Measurements from ENCODE around the gene YTHDC2.
A peak's percentile ranks its signal among the peaks of the same experiment; 100 is the strongest.

The YTHDC2 gene

DNA sequence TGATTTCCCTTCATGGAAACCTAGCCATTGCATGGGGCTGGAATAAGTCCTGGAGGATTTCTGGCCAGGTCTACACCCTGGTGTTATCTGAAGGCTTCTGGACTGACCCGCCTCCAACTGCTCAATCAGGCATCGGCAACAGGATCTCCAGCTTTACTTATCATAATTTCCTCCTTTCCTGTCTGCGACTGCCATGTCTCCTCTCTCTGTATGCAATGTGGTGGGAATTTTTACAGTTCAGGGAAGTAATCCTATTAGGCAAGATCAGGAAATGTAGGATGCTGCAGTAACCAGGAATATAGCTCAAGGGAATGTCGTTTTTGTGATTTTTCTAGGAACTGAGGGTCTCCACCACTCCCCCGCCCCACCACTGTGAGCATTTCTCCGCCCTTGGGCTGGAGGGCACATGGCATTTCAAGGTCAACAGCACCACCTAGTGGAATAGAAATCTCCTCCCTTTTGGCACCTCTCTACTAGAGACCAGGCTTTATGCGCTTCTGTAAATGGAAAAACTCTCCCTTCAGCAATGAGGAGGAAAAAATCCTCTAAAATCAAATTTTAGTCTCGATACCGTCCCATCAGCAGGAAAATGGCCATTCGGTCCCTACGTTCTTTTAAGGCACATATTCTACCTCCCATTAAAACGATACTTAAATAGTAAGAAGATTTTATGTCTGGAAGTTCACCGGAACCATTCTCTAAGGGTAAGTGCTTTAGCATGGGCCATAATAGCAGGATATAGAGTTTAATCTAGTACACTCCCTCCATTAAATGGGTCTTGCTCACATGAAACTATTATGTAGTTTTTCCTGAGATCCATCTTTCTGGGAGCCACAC lies 93.0 kb downstream of the YTHDC2 start:
- peak; percentile 5 to 69 (median 34) for DNase-seq

DNA sequence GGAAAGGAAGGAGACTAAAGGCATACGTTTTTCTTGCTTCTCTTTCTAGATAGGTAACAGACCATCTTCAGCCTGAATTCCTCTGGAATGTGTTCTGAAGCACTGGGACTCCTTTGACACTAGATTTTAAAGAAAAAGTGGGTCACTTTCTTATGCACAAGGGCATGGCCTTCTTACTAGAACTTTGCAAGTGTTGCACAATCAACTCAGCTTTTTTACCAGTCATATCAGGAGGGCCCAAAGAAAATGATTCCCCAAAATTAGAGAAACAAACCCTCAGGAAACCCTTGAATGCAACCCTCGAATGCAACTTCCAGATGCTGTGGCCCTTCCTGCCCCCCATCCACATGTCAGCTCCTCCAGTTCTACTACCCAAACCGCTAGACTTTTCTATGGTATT lies 93.9 kb downstream of the YTHDC2 start:
- DNase-seq: no peak

DNA sequence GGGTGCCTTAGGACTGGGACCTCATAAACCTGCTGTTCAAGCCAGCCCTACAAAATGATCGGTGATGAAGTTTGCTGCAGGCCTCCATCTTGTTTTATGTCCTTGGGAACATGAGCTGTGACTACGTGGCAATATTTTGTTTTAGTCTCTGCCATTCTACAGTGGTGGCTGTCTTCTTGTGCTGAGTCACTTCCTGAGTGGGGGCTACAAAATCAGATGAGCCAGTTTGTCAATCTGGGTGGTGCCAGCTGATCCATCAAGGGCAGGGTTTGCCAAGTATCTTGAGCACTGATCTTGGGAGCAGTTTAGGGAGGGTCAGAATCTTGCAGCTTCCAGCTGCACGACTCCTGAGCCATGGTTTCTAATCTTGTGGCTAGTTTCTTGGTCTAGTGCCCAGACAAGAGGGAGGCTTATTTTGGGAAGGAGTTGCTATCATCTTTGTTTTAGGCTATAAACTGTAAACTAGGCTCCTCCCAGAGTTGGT lies 94.7 kb downstream of the YTHDC2 start:
- DNase-seq: no peak

DNA sequence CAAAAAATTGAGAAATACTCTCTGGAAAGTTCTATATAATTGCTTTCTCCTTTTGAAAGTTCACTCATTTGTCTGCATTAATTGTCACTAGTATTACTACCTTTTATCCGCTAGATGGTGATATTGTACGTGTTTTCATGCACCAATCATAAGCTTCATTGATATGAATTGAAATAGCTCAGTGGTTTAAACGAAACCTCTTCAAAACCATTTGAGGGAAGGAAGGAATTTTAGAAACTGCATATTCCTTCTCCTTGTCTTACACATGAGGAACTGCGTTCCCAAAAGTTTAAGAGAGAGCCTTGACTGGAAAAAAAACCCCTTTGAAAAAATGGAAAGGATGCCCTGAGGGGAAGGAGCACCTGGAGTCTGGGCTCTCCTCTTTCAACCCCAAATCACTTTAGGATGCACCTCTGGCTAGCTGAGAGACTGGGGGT lies 98.6 kb downstream of the YTHDC2 start:
- DNase-seq: peak in 2 of 6 experiments; percentile 44 to 53

DNA sequence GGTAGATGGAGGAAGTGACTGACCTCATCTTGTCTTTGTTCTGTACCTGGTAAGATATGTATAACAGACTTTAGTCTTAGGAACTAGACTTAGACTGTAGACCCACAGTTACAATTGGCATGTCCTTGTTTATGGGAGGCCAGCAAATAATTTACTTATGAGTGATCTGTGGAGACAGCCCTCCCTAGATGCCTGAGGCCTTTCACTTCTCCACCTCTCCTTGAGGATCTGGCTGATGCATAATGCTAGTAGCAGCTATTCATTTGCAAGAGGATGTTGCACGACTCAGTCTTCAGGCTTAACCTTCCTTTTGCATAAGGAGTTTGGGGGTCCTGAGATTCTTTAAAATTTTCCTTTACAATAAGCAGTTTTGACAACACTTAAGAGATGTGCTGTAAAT lies 100.7 kb downstream of the YTHDC2 start:
- no peak for DNase-seq

DNA sequence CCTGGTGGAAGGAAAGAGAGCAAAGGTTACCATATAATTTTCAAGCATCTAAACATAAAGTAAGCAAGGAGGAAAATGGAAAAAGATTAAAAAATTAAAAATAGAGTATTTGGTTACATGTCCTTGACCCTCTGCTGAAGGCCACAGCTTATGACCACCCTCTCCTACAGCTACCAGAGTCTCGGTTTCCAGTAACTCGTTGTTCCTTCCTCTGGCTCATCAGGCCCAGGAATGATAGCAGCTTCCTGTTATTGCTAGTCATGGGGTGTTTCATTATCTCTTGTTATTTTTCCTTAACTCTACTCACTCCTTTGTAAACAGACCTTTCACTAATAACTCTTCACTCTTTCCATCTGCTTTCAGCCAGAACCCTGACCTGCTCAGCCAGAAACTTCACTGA lies 102.2 kb downstream of the YTHDC2 start:
- DNase-seq: no peak

DNA sequence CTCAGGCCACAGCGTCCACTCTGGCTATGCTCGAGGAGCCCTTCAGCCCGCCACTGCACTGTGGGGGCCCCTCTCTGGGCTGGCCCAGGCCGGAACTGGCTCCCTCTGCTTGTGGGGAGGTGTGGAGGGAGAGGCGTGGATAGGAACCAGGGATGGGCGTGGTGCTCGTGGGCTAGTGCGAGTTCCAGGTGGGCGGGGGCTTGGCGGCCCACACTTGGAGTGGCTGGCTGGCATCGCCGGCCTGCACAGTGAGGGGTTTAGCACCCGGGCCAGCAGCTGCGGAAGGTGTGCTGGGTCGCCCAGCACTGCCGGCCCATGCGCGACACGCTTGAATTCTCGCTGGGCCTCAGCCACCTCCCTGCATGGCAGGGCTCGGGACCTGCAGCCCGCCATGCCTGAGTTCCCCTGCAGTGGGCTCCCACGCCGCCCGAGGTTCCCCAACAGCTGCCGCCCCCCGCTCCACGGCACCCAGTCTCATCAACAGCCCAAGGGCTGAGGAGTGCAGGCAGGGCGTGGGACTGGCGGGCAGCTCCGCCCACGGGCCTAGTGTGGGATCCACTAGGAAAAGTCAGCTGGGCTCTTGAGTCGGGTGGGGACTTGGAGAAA lies 103.8 kb downstream of the YTHDC2 start:
- no peak for DNase-seq

DNA sequence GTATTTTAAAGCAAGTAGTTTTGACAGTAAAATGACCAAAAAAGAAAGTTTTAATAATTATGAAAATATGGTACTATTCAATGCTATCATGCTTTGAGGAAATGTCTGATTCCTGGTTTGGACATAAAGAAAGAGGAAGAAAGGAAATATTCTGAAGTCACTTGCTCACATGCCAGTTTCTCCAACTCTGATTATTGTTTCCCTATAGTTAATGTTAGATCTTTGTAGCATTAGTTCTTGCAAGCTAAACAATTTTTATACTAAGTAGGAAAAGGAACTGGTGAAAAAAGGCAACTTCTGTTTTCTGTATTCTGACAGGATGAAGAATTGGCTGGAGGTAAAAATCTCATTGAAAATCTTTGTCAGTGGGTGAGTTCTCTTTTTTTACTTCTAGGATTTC lies 119.5 kb downstream of the YTHDC2 start:
- no peak for DNase-seq

DNA sequence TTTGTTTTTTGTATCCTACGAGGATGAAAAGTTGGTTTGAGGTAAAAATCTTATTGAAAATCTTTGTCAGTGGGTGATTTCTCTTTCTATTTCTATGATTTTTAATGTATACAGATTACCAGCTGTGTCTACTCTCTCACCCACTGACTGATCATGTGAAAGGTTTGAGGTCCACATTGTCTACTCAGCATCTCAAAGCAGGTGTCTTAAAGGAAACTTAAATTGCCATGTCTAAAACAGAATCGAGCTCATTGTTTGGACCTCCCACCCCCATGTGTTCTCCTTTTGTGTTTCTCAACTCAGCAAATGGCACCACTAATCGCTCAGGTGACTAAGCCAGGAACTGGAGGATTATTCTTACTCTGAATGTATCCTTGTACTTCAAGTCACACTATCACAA lies 121.5 kb downstream of the YTHDC2 start:
- DNase-seq: no peak

DNA sequence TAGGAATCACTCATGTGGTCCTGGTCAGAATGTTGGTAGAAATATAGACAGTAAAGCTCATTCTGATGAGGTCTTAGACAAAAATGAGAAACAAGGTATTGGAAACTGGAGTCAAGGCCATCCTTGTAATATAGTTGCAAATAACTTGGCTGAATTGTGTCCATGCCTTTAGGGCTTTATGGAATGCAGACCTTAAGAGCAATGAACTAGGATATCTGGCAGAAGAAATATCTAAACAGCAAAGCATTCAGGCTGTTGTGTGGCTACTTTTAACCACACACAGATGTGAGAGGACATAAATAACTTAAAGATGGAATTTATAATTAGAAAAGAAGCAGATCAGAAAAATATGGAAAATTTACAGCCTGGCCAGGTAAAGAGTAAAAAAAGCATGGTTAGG lies 128.2 kb downstream of the YTHDC2 start:
- DNase-seq: no peak

Measured in stimulated activated naive CD4-positive, alpha-beta T cell (primary cell).